Measurements from ENCODE around the gene VAPB.

DNA sequence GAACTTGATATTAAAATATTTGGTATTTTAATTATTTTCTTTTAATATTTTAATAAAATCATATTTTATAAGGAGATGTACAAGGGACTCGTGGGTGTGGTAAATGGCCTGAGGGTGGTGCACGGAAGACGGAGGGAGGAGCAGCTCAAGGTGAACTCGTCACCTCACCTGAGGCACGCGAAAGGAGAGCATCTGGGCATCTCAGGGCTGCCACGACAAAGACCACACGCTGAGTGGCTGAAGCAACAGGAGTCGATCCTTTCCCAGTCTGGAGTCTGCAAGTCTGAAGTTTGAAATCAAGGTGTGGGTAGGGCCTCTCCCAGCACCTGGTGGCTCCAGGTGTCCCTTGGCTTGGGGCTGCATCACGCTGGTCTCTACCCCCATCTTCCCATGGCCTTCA, 86.4 kb downstream of the VAPB start:
- no peak for TF ChIP-seq EZH2 (IDR thresholded peaks at IDR 0.05; ENCODE audit: insufficient read depth, poor library complexity, severe bottlenecking)
- no peak for TF ChIP-seq EZH2phosphoT487 (IDR thresholded peaks at IDR 0.05; ENCODE audit: insufficient read depth, low read depth)

All from GM23248 (cell line).